ENCODE measurements around the gene DGKA. TPM values are rescaled to one million over a fixed set of nuclear protein-coding genes. Genes with fewer than 3 reads are reported as not detected.
A peak's percentile ranks its signal among the peaks of the same experiment; 100 is the strongest.

DGKA gene
- total RNA-seq, 1 experiment from 2014 or later, result 25.9 TPM

- peaks cover 5% of the 10 kb centered on the region for H3K79me1 ChIP-seq (ENCODE audit: insufficient read depth, low read depth, low read length, poor library complexity, severe bottlenecking)
- DNase-seq, result no peak
- peaks cover 4% of the 10 kb centered on the region; the same call in 1 of the 2 replicates for H3K27me3 ChIP-seq (ENCODE audit: insufficient read depth, low read length)
- no peak overlapping the region for H2BK15ac ChIP-seq (ENCODE audit: low read depth, low read length)
- no CpG with 5 or more reads among the region's 8 CpGs for WGBS (ENCODE audit: extremely low coverage, insufficient read length, low lambda C conversion rate)
- no peak overlapping the region for H3K18ac ChIP-seq (ENCODE audit: insufficient read length, low read depth, low read length)
- no peak overlapping the region for H2BK120ac ChIP-seq (ENCODE audit: low read depth, low read length, poor library complexity, severe bottlenecking)
- H3K9ac ChIP-seq (ENCODE audit: extremely low read depth, insufficient read length, low read length), result no peak overlapping the region
- no peak overlapping the region for H2BK20ac ChIP-seq (ENCODE audit: low read depth, low read length, poor library complexity, severe bottlenecking)
- H3K36me3 Mint-ChIP-seq (ENCODE audit: insufficient read depth in 1 of 3, low read depth in 3 of 3), result peaks cover 5 to 14% (median 13%) of the 10 kb centered on the region in 3 experiments; a peak in 5 of 7 replicates
- H3K56ac ChIP-seq (ENCODE audit: insufficient read length, low read depth, low read length), result no peak overlapping the region
- H3K4ac ChIP-seq (ENCODE audit: low read depth, low read length), result no peak overlapping the region
- H3K4me3 Mint-ChIP-seq, result peak overlapping the region; percentile 36 to 96; a peak in 4 of 5 replicates
- H3T11ph ChIP-seq (ENCODE audit: low read length), result no peak overlapping the region
- H3K23ac ChIP-seq (ENCODE audit: insufficient read length, low read depth, low read length), result no peak overlapping the region
- no peak for TF ChIP-seq CTCF (conservative IDR thresholded peaks at IDR 0.05)
- no peak overlapping the region for H3K14ac ChIP-seq (ENCODE audit: insufficient read depth, low read length)
- H3K27me3 Mint-ChIP-seq (ENCODE audit: low read depth), result peaks cover 30% of the 10 kb centered on the region
- H2AK5ac ChIP-seq (ENCODE audit: insufficient read length, low read length), result no peak overlapping the region
- H3K4me1 ChIP-seq (ENCODE audit: insufficient read depth, low read length), result peaks cover 6% of the 10 kb centered on the region; the same call in 1 of the 2 replicates
- H3K9me3 Mint-ChIP-seq, result no peaks in the 10 kb centered on the region; a peak in 1 of 5 replicates
- H4K8ac ChIP-seq (replicated peaks; ENCODE audit: insufficient read length, low read depth, low read length), result no peak overlapping the region
- no peak overlapping the region for H4K5ac ChIP-seq (ENCODE audit: insufficient read length, low read depth, low read length)
- no peak overlapping the region for H2AFZ ChIP-seq (ENCODE audit: low read length)
- H3K9me3 ChIP-seq (ENCODE audit: control insufficient read depth, low read depth, low read length), result no peaks in the 10 kb centered on the region
- H2BK5ac ChIP-seq (ENCODE audit: insufficient read length, low read length), result no peak overlapping the region
- H3K27ac ChIP-seq (ENCODE audit: insufficient read length, low read depth, low read length), result no peak overlapping the region
- peak overlapping the region in 2 of 3 experiments; percentile 63 to 77; a peak in 3 of 7 replicates for H3K27ac Mint-ChIP-seq
- no peak overlapping the region for H2BK12ac ChIP-seq (ENCODE audit: insufficient read length, low read depth, low read length)
- H3K23me2 ChIP-seq (ENCODE audit: insufficient read length, low read depth, low read length, poor library complexity, severe bottlenecking), result peaks cover 21% of the 10 kb centered on the region
- H4K20me1 ChIP-seq (ENCODE audit: control insufficient read depth, insufficient read depth, insufficient read length), result no peaks in the 10 kb centered on the region
- no peak overlapping the region for H3K4me2 ChIP-seq (ENCODE audit: insufficient read depth, insufficient read length, low read length)
- peaks cover 40 to 47% of the 10 kb centered on the region in 2 experiments for H3K4me1 Mint-ChIP-seq
- H3K79me2 ChIP-seq (ENCODE audit: insufficient read depth, low read length), result peaks cover 15% of the 10 kb centered on the region; the same call in 1 of the 2 replicates
- H4K91ac ChIP-seq (ENCODE audit: insufficient read length, low read depth, low read length), result no peak overlapping the region
These were observed 1.6 kb upstream of the DGKA start for GRCh38 chr12:55929306-55929791.

Measured in H9 (cell line).